Stimulated activated CD8-positive, alpha-beta memory T cell treated with anti-CD3 and anti-CD28 coated beads, Interleukin-12 subunit alpha, Interleukin-12 subunit beta, amount 100 ng/mL, for 1 hour (primary cell): ENCODE data around the gene HINT2.

Experiments used
- DNase-seq: peaks from one replicate; pipeline ENCODE4 v3.0.0-alpha.2; 2020; ENCODE audit warnings: low read depth

The HINT2 gene

DNA sequence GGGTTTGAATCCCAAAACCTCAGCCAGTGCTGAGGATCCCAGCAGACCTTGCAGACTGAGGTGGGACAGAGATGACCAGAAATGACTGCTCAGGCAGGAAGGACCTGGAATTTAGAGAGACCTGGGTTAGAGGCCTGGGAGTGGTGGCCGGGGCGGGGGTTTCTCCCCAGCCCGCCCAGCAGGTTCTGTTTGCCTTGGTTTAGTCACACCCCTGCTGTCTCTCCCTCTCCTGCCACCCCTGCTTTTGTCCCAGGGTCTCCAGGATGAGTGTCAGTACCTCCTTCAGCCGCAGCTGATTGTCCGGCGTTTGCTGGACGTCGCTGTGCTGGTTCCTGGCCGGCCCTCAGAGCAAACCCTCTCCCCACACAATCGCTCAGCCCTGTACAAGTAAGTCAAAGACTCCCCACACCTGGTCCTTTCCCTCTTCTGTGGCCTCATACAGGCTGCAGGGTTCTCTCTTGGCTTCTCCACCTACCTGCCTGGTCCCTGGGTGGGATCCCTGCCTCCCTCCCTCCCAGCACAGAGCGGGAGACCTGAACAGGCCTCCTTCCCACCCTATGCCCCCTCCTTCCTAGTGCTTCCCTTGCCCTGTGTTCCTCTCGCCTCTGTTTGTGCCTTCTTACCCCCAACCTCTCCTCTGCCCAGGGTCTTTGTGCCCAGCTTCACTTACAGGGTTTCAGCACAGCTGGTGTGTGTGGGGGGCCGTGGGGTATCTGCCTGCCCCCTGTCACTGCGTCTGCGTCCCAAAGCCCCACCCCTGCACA lies 26.2 kb upstream of the HINT2 start:
- no peak for DNase-seq

DNA sequence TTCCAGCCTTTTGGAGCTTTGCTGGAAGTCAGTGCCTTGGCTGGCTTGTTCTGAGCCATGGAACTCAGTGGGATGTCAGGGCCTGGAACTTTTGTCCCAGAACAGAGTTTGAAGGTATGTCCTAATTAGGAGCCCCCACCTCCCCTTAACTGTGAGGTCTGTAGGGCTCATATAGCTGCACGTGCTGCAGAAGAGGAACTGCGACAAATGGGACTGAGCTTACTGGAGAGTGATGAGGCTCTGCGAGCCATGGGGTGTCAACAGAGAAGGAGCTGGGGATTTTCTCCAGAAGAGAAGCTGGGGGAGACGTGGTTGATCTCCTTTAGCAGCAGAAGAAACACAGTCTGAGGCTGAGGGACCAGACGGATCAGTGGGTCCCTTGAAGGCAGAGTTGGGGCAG lies 25.1 kb upstream of the HINT2 start:
- DNase-seq: no peak

DNA sequence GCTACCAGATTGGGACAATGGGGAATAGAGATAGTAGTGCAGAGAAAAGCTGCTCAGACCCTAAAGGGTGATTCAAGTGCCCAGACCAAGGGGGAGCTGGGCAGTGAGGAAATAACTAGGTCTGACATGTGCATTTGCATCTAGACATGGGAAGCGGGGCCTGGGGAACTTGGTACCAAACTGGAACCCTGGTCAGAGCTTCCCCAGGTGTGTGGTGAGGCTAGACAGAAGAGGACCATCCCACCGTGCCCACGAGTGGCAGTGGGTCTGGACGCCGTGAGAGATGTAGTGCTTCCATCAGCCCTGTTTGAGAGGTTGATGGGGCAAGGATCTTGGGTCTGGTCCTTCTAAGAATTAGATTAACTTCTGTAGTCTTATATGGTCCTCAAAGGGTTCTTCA lies 21.8 kb upstream of the HINT2 start:
- no peak for DNase-seq

DNA sequence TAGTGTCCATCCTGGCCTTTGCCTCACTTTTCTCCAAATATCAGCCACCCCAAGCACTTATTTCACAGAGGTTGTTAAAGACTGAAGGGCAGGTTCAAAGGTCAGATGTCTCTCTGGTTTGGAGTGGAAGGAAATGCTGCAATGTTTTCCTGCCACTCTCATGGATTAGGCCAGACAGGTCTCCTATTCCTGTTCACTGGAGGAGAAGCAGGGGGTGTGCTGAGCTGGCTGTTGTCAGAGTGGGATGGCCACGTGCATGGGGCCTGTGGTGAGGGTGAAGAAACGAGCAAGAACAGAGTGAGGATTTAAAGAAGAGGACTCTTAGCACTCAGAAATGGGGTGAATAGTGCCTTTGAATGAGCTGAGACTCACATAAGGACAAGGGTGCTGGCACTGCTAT lies 20.9 kb upstream of the HINT2 start:
- no peak for DNase-seq

- no peak for DNase-seq
Measured at GRCh38 chr9:35835216-35835632, 20.4 kb upstream of the HINT2 start.

DNA sequence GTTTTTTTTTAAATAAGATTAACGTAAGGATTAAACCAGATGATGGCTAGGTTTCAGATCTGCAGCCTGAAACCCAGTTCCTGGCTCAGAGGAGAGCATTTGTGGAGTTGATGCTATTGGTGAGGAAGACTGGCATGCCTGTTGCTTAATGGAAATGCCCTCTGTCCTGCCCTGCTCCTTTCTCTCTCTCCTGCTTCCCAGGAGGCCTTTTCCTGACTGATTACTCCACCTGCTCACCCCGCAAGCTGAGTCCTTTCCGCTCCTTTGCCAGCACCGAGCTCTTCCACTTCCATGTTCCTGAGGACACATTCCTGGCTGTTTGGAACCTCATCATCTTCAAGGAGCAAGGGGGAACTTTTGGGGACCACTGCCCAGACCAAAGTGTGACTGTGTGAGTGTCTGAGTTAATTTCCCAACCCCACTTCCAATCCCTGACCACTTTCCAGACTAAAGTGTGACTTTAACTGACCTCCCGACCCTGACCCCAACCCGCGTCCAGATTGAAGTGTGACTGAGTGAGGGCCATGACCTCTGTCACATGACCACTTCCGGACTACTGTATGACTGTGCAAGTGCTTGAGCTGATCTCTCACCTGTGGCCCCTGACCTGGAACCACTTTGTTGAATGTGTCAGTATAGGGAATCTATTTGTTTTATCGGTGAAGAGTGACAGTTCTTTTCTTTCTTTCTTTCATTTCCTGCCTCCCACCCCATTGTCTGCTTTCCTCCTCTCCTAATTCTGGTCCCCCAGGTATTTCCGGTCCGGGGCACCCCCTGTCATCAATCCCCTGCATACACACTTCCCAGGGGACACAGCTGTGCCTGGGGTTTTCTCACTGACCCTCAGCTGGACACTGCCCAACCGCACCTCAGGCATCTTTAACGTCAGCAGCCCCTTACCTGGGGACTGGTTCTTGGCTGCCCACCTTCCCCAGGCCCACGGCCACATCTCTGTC lies 19.7 kb upstream of the HINT2 start:
- no peak for DNase-seq

DNA sequence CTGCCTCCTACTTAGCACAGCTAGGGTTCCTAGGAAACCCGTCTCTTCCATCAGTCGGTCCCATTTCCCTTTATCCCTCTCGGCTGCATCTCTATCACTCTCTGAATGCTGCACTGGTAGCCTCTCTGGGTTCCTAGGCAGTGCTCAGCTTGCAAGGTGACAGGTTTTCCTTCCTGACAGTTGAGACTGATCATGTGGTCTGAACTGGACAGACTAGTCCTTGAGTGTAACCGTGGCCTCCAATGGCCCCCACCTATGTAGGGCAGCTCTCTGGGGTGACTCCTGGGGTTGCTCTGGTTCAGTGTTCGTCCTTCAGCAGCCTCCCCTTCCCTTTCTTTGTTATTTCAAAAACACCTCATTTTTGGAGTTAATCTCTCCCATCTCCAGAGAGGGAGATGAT lies 18.0 kb upstream of the HINT2 start:
- DNase-seq: no peak

GRCh38 chr9:35831040-35831439 lies 16.2 kb upstream of the HINT2 start:
- DNase-seq: no peak

DNA sequence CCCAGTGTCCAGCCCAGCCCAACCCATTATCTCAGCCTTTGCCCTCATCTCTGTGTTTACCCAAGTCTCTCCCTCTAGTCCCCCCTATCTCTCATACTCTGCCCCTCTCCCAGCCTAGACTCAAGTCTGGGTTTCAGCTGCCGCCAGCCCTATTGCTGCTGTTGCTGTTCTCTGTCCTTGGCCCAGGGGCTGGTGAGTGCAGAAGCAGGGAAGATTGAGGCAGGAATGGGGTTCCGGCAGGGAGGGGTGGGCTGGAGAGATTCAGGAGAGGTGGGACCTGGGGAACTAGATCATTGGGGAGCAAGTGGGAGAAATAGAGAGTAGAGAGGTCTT lies 14.9 kb upstream of the HINT2 start:
- DNase-seq: no peak

DNA sequence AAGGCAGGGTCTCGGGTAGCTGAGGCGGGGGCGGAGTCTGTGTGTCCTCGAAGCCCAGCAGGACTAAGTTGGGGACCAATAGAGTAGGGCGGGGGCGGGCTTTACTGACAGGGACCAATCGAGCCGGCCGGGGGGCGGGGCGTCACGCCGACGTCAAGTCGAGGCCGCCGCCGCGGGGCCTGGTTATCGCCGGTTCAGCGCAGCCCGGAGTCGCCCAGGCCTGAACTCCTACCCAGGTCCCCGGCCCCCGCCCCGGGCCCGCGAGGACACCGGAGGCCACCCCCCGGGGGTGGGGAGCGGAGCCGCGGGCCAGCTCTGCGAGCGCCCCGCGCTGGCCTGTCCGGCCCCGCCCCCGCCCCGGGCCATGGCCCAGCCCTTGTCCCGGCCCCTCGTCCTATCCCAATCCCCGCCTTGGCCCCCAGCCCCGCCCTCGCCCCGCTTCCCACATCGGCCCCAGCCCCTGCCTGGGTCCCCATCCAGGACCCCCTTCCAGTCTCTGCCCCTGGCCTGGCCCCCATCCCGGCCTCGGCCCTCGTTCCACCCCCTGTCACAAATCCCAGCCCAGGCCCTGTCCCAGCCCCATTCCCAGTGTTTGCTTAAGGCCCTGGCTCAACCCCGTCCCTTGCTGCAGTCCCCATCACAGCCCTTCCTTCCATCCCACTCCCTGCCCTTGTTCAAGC lies 14.4 kb upstream of the HINT2 start, which contains the start of gene TMEM8B:
TSS of gene TMEM8B (plus strand) at position 145 of the 680 bp plus-strand sequence. CDS start at position 365, 220 bp downstream.
- DNase-seq: peak; percentile 91

GRCh38 chr9:35828716-35829083 lies 13.9 kb upstream of the HINT2 start, which contains the start of gene FAM221B:
TSS of gene FAM221B (minus strand) at chr9:35828732. CDS start at chr9:35826161, 2,571 bp downstream.
- DNase-seq: no peak

GRCh38 chr9:35827486-35827885 lies 12.6 kb upstream of the HINT2 start:
- no peak for DNase-seq

GRCh38 chr9:35826071-35826701 lies 11.3 kb upstream of the HINT2 start:
- no peak for DNase-seq

DNA sequence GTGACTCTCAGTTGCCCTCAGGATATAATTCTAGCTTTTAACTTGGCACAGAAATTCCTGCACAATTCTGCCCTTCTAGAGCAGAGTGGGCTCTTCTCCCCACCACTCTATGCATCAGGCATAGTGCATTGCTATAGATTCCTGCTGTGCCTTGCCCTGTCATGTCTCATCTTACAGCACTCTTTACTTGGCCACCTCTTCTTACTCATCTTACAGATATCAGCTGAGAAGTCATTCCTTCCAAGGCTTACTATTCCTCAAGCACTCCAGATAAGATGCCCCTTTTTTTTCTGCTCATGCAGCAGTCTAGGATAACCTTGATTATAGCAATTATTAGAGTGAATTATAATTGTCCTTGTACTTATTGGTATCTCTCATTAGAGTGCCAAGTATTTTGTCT lies 8.1 kb upstream of the HINT2 start:
- no peak for DNase-seq

GRCh38 chr9:35820076-35820475 lies 5.2 kb upstream of the HINT2 start:
- no peak for DNase-seq

DNA sequence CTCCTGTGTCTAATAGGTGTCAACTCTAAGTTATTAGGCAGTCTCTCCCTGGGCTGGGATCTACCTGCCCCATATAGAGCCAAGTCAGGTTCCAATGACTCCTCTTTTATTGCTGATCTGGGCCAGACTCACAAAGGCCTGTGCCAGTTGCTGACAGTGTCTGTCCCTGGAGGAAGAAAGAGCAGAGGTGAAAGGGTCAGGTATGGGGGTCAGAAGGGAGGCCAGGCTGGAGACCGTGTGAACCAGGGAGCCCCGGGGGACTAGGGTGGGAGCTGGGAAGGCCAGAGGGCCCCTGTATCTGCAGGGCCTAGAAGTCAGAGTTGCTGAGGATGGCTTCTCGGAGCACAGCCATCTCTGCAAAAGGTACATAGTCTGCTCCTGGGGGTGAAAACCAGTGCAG lies 3.5 kb upstream of the HINT2 start:
- DNase-seq: no peak

- no peak for DNase-seq
Measured at GRCh38 chr9:35816708-35817107, 1.9 kb upstream of the HINT2 start.

DNA sequence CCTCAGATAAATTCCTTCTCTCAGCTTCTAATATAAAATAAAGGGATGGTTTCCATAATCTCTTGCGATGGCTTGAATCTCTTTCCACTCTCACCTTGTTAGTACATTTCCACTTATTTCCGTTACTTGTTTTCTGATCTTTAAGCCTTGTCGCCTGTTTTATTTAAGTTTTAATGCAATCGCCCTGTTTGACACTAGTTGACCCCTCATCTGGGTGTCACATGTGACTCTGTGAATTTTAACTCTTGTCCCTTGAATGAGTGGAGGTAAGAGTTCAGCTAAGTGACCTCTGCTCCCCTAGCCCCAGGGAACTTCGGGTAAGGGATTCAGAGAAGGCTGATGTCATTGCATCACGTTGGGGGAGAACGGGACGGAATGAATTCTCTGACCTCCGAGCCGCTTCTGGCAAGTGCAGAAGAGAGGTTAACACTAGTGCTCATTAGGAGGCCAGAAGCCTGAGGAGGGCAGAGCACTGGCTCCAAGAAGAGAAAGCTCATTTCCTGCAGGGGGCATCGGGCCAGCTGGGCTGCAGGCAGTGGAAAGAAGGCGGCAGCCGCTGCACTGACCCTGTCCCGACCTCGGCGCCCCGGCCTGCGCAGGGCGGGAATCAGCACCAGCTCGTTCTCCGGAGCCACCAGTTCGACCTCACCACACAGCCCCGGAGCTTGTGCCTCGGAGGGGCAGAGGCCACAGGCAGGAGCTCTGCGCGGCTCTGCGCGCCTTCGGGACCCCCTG lies 569 bp downstream of the HINT2 start:
- DNase-seq: no peak

DNA sequence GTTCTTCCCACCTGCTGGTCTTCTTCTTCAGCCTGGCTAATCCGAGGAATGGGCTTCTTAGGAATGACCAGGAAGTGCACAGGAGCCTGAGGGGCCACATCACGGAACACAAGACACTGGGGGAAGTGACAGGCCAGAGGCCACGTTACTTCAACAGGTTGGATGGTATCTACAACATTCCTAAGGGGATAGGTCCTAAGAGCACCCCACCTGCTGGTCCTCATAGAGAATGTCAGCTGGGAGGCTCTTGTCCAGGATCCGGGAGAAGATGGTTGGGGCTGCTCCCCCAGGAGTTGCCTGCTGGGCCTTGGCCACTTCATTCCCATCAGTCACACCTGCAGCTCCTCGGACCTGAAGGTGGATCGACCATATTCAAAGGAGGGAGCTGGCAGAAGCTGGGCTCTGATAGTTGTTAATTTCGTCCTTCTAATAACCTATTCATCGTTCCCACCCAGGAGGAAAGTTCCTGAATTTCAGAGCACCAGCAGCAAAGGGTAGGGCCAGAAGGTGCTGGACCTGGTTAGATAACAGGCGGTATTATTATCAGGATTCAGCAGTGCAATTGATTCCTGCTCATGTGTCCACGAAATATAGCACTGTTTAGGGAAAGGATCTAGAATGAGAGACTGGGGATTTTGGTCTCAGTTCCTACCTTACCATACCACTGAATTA lies 1.3 kb downstream of the HINT2 start:
- no peak for DNase-seq

DNA sequence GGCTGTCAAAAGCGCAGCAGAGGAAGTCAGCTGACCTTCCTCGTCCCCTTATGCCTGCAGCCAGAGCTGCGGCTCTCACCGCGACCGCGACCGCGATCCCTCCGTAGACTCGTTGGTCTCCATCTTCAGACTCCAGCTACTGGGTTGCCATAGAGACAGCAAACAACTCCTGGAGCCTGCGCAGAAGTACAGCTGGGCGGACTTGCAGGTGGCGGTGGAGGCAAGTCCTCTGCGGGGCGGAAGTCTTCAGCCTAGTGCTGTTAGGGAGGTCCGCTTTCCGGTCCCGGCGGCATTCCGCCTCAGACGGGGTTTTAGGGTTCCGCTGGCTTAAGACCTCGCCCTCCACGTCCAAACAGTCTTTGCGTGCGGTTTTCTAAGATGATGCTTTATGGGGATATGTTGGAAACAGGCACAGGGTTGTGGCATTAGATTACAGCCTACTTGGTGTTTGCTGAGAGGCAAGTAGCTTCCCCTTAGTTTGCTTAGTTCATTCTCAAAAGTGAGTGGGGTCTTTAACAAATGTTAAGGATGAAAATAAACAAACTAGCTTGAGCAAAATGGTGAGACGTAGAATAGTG lies 2.7 kb downstream of the HINT2 start, which contains the start of gene SPAG8:
TSS of gene SPAG8 (minus strand) at position 238 of the 578 bp plus-strand sequence. CDS start at position 123, 115 bp downstream.
- DNase-seq: peak; percentile 91
